Measurements from ENCODE around the gene HYAL4. TPM values are rescaled to one million over a fixed set of nuclear protein-coding genes. Genes with fewer than 3 reads are reported as not detected.
"Not testable (repeated sequence)": the region's sequence is repeated elsewhere in the genome, so short reads cannot be mapped to it uniquely, and the experiment has no call there.

Gene HYAL4
- total RNA-seq, 4 donors from 2014 or later, result not detected

GRCh38 chr7:123836656-123837055 is 8.3 kb upstream of the HYAL4 start:
- DNase-seq, result no peak
- Histone ChIP-seq H3K4me1 (no peaks in the 10 kb centered on the region), H3K36me3 (no peaks in the 10 kb centered on the region), H3K27me3 (no peaks in the 10 kb centered on the region), H3K4me3 (no peak overlapping the region), H3K27ac (no peak overlapping the region), H3K9me3 (no peaks in the 10 kb centered on the region)
- intact Hi-C loops (cut with DNase I; ENCODE audit: low total_unique reads), result no loop called here
- no peak for TF ChIP-seq POLR2A (IDR thresholded peaks at IDR 0.05)
- no peak for TF ChIP-seq CTCF (IDR thresholded peaks at IDR 0.05)
- TF ChIP-seq POLR2AphosphoS5 (IDR thresholded peaks at IDR 0.05), result no peak
- TF ChIP-seq EP300 (IDR thresholded peaks at IDR 0.05; ENCODE audit: low read depth), result no peak
- WGBS, 2 donors (ENCODE audit: low coverage in 1 of 2), result 94% methylated on average over 4 of the region's 4 CpGs; no CpG with 5 or more reads in 1 of the 2 donors
- in situ Hi-C loops (cut with MboI; ENCODE audit: low pct_ligation_motif_present in 1 of 4, low pct_unique_long_range_greater_than_20kb in 1 of 4, low sequenced_read_pairs in 3 of 4), result no loop called here

DNA sequence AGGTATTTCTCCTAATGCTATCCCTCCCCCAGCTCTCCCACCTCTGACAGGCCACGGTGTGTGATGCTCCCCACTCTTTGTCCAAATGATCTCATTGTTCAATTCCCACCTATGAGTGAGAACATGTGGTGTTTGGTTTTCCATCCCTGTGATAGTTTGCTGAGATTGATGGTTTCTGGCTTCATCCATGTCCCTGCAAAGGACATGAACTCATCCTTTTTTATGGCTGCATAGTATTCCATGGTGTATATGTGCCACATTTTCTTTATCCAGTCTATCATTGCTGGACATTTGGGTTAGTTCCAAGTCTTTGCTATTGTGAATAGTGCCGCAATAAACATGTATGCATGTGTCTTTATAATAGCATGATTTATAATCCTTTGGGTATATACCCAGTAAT is 5.9 kb upstream of the HYAL4 start:
- H3K4me1 ChIP-seq; intact Hi-C loops (cut with DNase I; ENCODE audit: low total_unique reads); in situ Hi-C loops (cut with MboI; ENCODE audit: low pct_ligation_motif_present in 1 of 4, low pct_unique_long_range_greater_than_20kb in 1 of 4, low sequenced_read_pairs in 3 of 4); H3K27me3 ChIP-seq; H3K4me3 ChIP-seq; DNase-seq; H3K9me3 ChIP-seq; H3K27ac ChIP-seq; H3K36me3 ChIP-seq: not testable (repeated sequence)
- WGBS, 2 donors (ENCODE audit: low coverage in 1 of 2), result 91 to 100% methylated on average over 1 to 2 of the region's 2 CpGs

GRCh38 chr7:123844142-123844541 is 827 bp upstream of the HYAL4 start:
- WGBS, 2 donors (ENCODE audit: low coverage in 1 of 2), result 90% methylated on average over 7 of the region's 7 CpGs; no CpG with 5 or more reads in 1 of the 2 donors
- H3K9me3 ChIP-seq; intact Hi-C loops (cut with DNase I; ENCODE audit: low total_unique reads); H3K36me3 ChIP-seq; H3K4me1 ChIP-seq; H3K27ac ChIP-seq; H3K4me3 ChIP-seq; in situ Hi-C loops (cut with MboI; ENCODE audit: low pct_ligation_motif_present in 1 of 4, low pct_unique_long_range_greater_than_20kb in 1 of 4, low sequenced_read_pairs in 3 of 4); H3K27me3 ChIP-seq; DNase-seq: not testable (repeated sequence)

DNA sequence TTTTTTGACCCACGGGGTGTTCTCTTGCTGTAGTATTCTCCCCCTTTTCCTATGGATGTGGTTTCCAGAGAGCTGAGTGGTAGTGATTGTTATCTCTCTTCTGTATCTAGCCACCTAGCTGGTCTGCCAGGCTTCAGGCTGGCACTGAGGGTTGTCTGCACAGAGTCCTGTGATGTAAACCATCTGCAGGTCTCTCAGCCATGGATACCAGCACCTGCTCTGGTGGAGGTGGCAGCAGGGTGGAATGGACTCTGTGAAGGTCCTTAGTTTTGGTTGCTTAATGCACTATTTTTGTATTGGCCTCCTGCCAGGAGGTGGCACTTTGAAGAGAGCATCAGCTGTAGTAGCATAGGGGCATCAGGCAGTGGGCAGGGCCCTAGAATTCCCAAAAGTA is 851 bp downstream of the HYAL4 start:
- intact Hi-C loops (cut with DNase I; ENCODE audit: low total_unique reads), result no loop called here
- H3K4me1 ChIP-seq, result peaks cover 0 to 5% (median 0%) of the 10 kb centered on the region in 4 donors
- H3K27ac ChIP-seq, result no peak overlapping the region
- H3K9me3 ChIP-seq, result no peaks in the 10 kb centered on the region
- WGBS, 2 donors (ENCODE audit: low coverage in 1 of 2), result 85% methylated on average over 1 of the region's 1 CpG; no CpG with 5 or more reads in 1 of the 2 donors
- no peak overlapping the region for H3K4me3 ChIP-seq
- H3K36me3 ChIP-seq, result no peaks in the 10 kb centered on the region
- no peak for TF ChIP-seq POLR2AphosphoS5 (IDR thresholded peaks at IDR 0.05)
- no peak for TF ChIP-seq CTCF (IDR thresholded peaks at IDR 0.05)
- TF ChIP-seq EP300 (IDR thresholded peaks at IDR 0.05; ENCODE audit: low read depth), result no peak
- no peak for TF ChIP-seq POLR2A (IDR thresholded peaks at IDR 0.05)
- in situ Hi-C loops (cut with MboI; ENCODE audit: low pct_ligation_motif_present in 1 of 4, low pct_unique_long_range_greater_than_20kb in 1 of 4, low sequenced_read_pairs in 3 of 4), result no loop called here
- H3K27me3 ChIP-seq, result no peaks in the 10 kb centered on the region
- no peak for DNase-seq

DNA sequence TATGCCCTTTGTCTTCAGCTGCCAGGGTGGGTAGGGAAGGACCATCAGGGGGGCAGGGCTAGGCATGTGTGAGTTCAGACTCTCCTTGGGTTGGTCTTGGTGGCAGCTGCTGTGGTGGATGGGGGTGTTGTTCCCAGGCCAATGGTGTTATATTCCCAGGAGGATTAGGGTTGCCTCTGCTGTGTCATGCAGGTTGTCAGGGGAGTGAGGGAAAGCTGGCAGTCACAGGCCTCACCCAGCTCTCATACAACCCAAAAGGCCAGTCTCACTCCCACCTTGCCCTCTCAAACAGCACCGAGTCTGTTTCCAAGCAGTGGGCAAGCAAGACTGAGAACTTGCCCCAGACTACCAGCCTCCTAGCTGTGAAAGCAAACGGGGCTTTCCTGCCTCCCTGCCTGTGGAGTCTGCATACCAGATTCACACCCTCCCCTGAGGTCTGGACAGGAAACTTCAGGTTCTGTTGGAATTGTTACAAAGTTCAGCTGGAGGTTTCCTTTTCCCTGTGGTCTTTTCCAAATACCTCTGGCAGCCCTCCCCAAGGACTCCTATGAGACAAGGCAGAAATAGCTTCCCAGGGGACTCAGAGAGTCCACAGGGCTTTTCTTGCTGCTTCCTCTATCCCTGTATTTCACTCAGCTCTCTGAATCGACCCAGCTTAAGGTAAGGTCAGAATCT is 1.4 kb downstream of the HYAL4 start:
- no peaks in the 10 kb centered on the region for H3K9me3 ChIP-seq
- no peak overlapping the region for H3K4me3 ChIP-seq
- H3K27me3 ChIP-seq, result no peaks in the 10 kb centered on the region
- H3K4me1 ChIP-seq, result peaks cover 0 to 5% (median 0%) of the 10 kb centered on the region in 4 donors
- in situ Hi-C loops (cut with MboI; ENCODE audit: low pct_ligation_motif_present in 1 of 4, low pct_unique_long_range_greater_than_20kb in 1 of 4, low sequenced_read_pairs in 3 of 4), result no loop called here
- 13 to 36% methylated on average over 1 to 3 of the region's 3 CpGs for WGBS, 2 donors (ENCODE audit: low coverage in 1 of 2)
- H3K36me3 ChIP-seq, result no peaks in the 10 kb centered on the region
- TF ChIP-seq CTCF (IDR thresholded peaks at IDR 0.05), result no peak
- no peak for TF ChIP-seq EP300 (IDR thresholded peaks at IDR 0.05; ENCODE audit: low read depth)
- TF ChIP-seq POLR2A (IDR thresholded peaks at IDR 0.05), result no peak
- TF ChIP-seq POLR2AphosphoS5 (IDR thresholded peaks at IDR 0.05), result no peak
- H3K27ac ChIP-seq, result no peak overlapping the region
- DNase-seq, result no peak
- intact Hi-C loops (cut with DNase I; ENCODE audit: low total_unique reads), result no loop called here
